ENCODE measurements around the gene HDHD5.

DNA sequence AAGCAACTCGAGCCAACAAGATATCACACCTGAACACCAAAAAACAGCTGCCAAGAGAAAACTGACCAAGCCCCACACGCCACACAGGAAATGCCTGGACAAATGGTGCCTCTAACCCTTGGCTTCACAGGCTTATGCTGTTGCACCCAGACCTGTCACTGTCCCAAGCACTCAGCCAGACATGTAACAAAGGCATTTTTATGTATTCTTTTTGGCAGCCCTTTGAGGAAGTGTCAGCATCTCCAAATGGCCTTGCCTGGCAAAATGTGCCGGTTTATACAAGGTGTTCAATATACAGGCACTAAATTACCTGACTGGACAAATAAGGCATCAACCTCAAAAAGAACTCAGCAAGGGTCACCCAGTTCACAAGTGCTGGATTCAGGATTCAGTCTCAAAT lies 6.1 kb downstream of the HDHD5 start:
- TF ChIP-seq, protein P1, sequence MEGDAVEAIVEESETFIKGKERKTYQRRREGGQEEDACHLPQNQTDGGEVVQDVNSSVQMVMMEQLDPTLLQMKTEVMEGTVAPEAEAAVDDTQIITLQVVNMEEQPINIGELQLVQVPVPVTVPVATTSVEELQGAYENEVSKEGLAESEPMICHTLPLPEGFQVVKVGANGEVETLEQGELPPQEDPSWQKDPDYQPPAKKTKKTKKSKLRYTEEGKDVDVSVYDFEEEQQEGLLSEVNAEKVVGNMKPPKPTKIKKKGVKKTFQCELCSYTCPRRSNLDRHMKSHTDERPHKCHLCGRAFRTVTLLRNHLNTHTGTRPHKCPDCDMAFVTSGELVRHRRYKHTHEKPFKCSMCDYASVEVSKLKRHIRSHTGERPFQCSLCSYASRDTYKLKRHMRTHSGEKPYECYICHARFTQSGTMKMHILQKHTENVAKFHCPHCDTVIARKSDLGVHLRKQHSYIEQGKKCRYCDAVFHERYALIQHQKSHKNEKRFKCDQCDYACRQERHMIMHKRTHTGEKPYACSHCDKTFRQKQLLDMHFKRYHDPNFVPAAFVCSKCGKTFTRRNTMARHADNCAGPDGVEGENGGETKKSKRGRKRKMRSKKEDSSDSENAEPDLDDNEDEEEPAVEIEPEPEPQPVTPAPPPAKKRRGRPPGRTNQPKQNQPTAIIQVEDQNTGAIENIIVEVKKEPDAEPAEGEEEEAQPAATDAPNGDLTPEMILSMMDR (IDR thresholded peaks at IDR 0.05), result no peak
- TF ChIP-seq EZH2 (IDR thresholded peaks at IDR 0.05), result no peak

All from neural progenitor cell (in vitro differentiated cells).